Left lung (tissue), 10 donors: Measurements from ENCODE around the gene SMPX. TPM values are rescaled to one million over a fixed set of nuclear protein-coding genes. Genes with fewer than 3 reads are reported as not detected.

Source experiments
- ATAC-seq: fragments of 200-7000 bp; cut with Tn5 transposase; one replicate; pipeline ENCODE4 v1.9.1; 2020; ENCODE audit warnings: moderate library complexity
- DNase-seq, 4 donors: peaks; one replicate each; pipeline ENCODE4 v3.0.0-alpha.2; 2013 to 2020
- H3K27ac ChIP-seq, 2 donors: fragments of 200-600 bp; sonication (generic) in 1 of 2; one replicate each; pipeline versions ENCODE4 v1.5.0 to v1.8.0; 2020 to 2021
- H3K27me3 ChIP-seq, 2 donors: fragments of 200-600 bp; sonication (generic) in 1 of 2; one replicate each; pipeline versions ENCODE4 v1.5.0 to v1.8.0; 2020 to 2021
- H3K36me3 ChIP-seq, 2 donors: fragments of 200-600 bp; sonication (generic) in 1 of 2; one replicate each; pipeline versions ENCODE4 v1.5.0 to v1.8.0; 2020 to 2021
- H3K4me1 ChIP-seq, 2 donors: fragments of 200-600 bp; one replicate each; pipeline ENCODE4 v1.8.0; 2021
- H3K4me3 ChIP-seq, 2 donors: fragments of 200-600 bp; sonication (generic) in 1 of 2; one replicate each; pipeline versions ENCODE4 v1.5.0 to v1.8.0; 2020 to 2021; ENCODE audit warnings: mild to moderate bottlenecking in 1 of 2
- H3K9me3 ChIP-seq, 2 donors: fragments of 200-600 bp; sonication (generic) in 1 of 2; one replicate each; pipeline versions ENCODE4 v1.5.0 to v1.8.0; 2020 to 2021
- intact Hi-C, 2 donors: fragments of 100-400 bp; cut with DNase I; formaldehyde crosslinking; loops; one replicate each; pipeline versions ENCODE4 v1.11.2 to v1.14.2; 2022
- polyA plus RNA-seq, 6 donors: library from polyadenylated mRNA; unstranded; fragments of 120-200 nt; gene quantifications; one replicate each; pipeline ENCODE4 v1.2.1, GENCODE V29; 2013; ENCODE audit not compliant: insufficient read length in 6 of 6
- total RNA-seq, 2 donors: library from RNA; stranded (reverse); fragmentation: NEBNext Ultra II Directional; extraction: Animal tissue kit (Norgen Biotek cat#: 25700); gene quantifications; one replicate each; pipeline ENCODE4 v1.2.1, GENCODE V29; 2021
- TF ChIP-seq, protein P1 (sequence below), 2 donors: fragments of 200-600 bp; sonication (generic) in 1 of 2; IDR thresholded peaks; one replicate each; pipeline versions ENCODE4 v1.5.0 to v1.8.0; 2021; ENCODE audit warnings: antibody characterized with exemption in 2 of 2
- donor health status: DM: no; HTN: yes; CAD: no.
- donor health status: DM: no; HTN: no; CAD: no.

The SMPX gene
- total and polyA plus RNA-seq, 8 donors, result 3.2 to 10.0 (median 7.7) TPM; not detected in 2

DNA sequence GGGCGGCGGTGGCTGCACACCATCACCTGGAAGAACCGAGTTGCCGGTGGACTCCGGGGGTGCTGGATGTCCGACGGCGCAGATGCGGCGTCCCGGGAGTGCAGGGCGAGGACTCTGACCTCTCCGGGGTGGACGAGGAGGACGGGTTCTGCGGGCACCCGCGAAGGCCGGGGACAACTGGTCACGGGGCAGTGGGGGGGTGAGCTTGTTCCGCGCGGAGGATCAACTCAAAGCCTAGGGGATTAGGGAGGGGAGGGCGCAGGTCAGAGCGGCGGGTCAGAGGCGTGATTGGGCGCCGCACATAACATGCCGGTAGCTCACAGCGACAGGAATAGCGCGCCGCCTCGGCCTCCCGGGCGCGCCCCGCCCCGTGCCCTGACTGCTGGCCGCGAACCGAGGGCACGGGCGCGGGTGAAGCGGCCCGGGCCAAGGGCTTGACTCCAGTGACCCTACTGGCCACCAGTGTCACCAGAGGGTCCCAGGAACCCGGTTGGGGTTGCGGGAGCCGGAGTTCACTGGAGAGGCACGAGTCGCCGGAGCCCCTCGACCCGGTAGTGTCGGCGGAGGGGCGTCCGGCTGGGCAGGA, 99.7 kb downstream of the SMPX start, which contains the start of gene KLHL34:
KLHL34 (minus strand) TSS at position 179 of the 586 bp plus-strand sequence. CDS start 542 bp downstream, outside the sequence.
- Histone ChIP-seq H3K4me1 (no peaks in the 10 kb centered on the region), H3K27ac (no peak within 1 kb of the TSS), H3K27me3 (peaks cover 14 to 47% of the 10 kb centered on the region in 2 donors), H3K9me3 (no peaks in the 10 kb centered on the region), H3K36me3 (no peaks in the 10 kb centered on the region), H3K4me3 (no peak within 1 kb of the TSS)
- intact Hi-C loops, result no loop called here
- peak in 1 of 4 donors; percentile 38 for DNase-seq
- TF ChIP-seq, protein P1, sequence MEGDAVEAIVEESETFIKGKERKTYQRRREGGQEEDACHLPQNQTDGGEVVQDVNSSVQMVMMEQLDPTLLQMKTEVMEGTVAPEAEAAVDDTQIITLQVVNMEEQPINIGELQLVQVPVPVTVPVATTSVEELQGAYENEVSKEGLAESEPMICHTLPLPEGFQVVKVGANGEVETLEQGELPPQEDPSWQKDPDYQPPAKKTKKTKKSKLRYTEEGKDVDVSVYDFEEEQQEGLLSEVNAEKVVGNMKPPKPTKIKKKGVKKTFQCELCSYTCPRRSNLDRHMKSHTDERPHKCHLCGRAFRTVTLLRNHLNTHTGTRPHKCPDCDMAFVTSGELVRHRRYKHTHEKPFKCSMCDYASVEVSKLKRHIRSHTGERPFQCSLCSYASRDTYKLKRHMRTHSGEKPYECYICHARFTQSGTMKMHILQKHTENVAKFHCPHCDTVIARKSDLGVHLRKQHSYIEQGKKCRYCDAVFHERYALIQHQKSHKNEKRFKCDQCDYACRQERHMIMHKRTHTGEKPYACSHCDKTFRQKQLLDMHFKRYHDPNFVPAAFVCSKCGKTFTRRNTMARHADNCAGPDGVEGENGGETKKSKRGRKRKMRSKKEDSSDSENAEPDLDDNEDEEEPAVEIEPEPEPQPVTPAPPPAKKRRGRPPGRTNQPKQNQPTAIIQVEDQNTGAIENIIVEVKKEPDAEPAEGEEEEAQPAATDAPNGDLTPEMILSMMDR (IDR thresholded peaks at IDR 0.05), result no peak
- ATAC-seq, result peak; percentile 77

DNA sequence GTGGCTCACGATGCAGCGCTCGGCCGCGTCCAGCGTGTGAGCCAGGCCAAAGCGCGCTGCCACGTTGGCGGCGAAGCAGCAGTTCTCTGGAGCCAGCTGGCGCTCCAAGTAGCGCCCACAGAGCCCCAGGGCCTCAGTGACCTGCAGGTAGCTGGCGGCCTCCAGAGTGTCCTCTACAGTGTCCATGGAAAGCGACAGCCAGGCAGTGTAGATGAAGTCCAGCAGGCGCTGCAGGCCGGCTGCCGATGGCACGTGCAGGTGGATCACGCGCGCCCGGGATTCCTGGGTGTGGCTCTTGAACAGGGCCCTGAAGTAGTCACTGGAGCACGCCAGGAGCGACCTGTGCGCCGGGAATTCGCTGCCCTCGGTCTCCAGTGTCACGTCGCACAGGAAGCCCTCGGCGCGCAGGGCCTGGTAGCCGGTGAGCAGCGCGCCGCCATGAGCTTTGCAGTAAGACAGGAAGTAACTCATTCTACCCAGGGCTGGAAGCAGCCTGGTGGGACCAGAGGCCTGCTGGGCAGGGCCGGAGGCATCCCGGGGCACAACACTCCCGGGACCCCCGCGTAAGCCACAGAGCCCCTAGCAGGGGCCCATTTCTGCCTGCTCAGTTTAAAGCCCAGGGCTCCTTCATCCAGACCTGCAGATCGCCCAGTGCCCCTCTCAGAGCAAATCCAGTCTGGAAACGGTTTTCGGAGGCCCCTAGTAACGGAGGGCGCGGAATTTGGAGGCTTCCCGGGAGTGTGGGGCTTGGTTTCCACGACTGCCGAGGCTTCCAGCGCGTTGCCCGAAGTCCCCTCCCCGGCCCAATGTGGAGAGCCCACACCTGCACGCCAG, 100.4 kb downstream of the SMPX start:
- Histone ChIP-seq H3K4me1 (no peaks in the 10 kb centered on the region), H3K27me3 (peaks cover 14 to 47% of the 10 kb centered on the region in 2 donors), H3K36me3 (no peaks in the 10 kb centered on the region), H3K27ac (no peak overlapping the region), H3K4me3 (no peak overlapping the region), H3K9me3 (no peaks in the 10 kb centered on the region)
- ATAC-seq (no peak), DNase-seq (peak in 1 of 4 donors; percentile 25)
- TF ChIP-seq, protein P1 (IDR thresholded peaks at IDR 0.05), result no peak
- intact Hi-C loops, result no loop called here

DNA sequence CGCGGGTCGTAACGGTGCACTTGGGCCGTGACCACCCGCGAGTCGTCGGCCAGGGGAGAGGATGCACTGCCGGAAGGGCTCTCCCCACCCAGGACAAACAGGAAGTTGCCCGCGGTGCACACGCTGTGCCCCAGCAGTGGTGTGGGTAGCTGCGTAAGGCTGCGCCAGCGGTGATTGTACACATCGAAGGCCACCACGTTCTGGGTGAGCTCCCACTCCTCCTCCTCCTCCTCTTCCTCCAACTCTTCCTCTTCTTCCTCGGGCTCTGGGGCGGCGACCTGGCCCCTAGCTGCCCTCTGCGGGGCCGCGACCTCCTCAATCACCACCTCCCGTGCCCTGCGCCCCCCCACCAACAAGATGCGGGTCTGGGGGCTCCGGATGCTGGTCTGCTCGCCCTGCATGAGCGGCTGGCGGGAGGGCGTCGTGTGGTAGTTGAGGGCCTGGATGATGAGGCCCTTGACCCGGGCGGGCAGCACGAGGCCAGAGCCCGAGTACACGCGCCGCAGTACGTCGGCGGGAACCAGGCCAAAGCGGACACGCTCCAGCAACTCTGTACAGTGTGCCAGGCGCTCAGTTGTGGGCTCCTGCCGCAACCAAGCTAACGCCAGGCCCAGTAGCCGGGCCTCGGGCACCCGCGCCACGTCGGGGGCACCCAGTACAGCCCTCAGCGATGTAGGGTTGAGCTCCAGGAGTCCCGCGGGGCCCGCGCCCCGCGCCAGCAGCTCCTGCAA, 101.2 kb downstream of the SMPX start:
- no peak for ATAC-seq
- Histone ChIP-seq H3K27ac (no peak overlapping the region), H3K36me3 (no peaks in the 10 kb centered on the region), H3K4me3 (no peak overlapping the region), H3K4me1 (no peaks in the 10 kb centered on the region), H3K27me3 (peaks cover 14 to 47% of the 10 kb centered on the region in 2 donors), H3K9me3 (no peaks in the 10 kb centered on the region)
- TF ChIP-seq, protein P1 (IDR thresholded peaks at IDR 0.05), result no peak
- intact Hi-C loops, result no loop called here
- DNase-seq, result peak in 1 of 4 donors; percentile 24

Other genes with a start within 250 kb of the SMPX start
- not detected for gene KLHL34, start 99.8 kb downstream of the SMPX start, total RNA-seq
- gene KLHL34, start 99.8 kb downstream of the SMPX start, polyA plus RNA-seq, result under 1 TPM; 0.10 to 0.37 (median 0.23) TPM
- 10 to 100 TPM; 14.5 to 14.7 TPM for gene MBTPS2, start 81.5 kb upstream of the SMPX start, total RNA-seq
- 10 to 100 TPM; 22.6 to 26.5 (median 24.2) TPM for gene MBTPS2, start 81.5 kb upstream of the SMPX start, polyA plus RNA-seq
- gene YY2, start 97.9 kb upstream of the SMPX start, total RNA-seq, result 1 to 10 TPM; 1.6 to 2.3 TPM
- 1 to 10 TPM; 3.3 to 4.9 (median 4.6) TPM for gene YY2, start 97.9 kb upstream of the SMPX start, polyA plus RNA-seq
- 10 to 100 TPM; 68.6 to 80.4 TPM for gene SMS, start 182.6 kb upstream of the SMPX start, total RNA-seq
- gene SMS, start 182.6 kb upstream of the SMPX start, polyA plus RNA-seq, result 100 to 1,000 TPM in 5 of 6 donors, 10 to 100 TPM in 1; 97.8 to 119 (median 112) TPM